Activated CD4-positive, alpha-beta T cell treated with anti-CD3 and anti-CD28 coated beads, Interleukin-2, Interleukin-6, amounts not matched to agents 100 ng/mL and 50 ng/mL, durations not matched to agents 16 hours and 8 hours (primary cell): ENCODE data around the gene SAPCD2.

Experiments used
- DNase-seq: peaks from one replicate; pipeline ENCODE4 v3.0.0-alpha.2; 2020

Gene SAPCD2

GRCh38 chr9:137030538-137031527 is 39.5 kb downstream of the SAPCD2 start:
- peak; percentile 91 for DNase-seq

DNA sequence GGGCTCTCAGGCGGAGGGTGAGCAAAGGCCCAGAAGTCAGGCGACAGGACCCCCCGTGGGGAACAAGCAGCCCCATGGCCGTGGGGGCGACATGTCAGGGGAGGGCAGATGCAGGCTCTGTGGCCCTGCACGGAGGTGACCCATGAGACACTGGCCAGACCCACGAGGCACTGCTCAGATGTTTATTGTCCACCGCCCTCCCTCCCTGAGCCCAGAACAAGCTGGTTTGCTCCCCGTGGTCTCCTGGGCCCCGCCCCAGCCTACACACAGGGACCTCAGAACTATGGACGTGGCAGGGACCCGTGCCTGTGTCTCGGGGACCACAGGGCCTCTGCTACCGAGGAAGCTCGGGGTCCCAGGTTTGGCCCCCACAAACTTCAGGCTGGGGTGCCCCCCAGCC is 40.4 kb downstream of the SAPCD2 start:
- DNase-seq, result peak; percentile 54

DNA sequence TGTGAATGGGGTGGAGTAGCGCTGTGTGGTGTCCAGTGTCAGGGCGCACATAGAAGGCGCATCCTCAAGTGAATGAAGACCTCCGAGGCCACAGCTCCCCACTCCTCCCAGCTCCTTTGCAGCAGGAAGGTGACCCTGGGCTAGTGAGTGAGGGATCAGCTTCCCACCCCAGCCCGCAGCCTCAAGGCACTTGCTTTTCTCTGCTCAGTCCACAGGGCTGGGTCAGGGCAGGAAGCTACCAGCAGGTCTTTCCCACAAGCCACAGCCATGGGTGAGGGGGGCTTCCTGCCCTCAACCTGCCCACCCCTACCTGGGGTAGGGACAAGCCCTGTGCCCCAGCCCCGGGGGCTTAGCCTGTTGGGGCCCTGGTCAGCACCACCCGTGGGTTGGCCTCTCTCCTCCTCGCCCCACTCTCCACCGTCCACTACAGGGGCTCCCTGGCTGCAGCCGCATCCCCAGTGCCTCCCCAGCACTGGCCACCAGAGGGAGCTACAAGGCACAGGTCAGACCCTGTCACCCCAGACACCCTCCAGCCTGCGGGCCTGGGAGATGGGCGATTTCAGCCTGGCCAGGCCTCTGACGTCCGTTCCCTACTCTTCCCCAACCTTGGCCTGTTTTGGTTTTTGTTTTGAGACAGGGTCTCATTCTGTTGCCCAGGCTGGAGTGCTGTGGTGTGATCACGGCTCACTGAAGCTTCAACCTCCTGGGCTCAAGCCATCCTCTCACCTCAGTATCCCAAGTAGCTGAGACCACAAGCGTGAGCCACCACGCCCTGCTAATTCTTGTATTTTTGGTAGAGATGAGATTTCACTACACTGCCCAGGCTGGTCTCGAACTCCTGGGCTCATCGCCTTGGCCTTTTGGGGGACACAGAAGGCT is 41.1 kb downstream of the SAPCD2 start:
- peak; percentile 92 for DNase-seq

GRCh38 chr9:137028263-137029057 is 41.9 kb downstream of the SAPCD2 start:
- DNase-seq, result peak; percentile 89

DNA sequence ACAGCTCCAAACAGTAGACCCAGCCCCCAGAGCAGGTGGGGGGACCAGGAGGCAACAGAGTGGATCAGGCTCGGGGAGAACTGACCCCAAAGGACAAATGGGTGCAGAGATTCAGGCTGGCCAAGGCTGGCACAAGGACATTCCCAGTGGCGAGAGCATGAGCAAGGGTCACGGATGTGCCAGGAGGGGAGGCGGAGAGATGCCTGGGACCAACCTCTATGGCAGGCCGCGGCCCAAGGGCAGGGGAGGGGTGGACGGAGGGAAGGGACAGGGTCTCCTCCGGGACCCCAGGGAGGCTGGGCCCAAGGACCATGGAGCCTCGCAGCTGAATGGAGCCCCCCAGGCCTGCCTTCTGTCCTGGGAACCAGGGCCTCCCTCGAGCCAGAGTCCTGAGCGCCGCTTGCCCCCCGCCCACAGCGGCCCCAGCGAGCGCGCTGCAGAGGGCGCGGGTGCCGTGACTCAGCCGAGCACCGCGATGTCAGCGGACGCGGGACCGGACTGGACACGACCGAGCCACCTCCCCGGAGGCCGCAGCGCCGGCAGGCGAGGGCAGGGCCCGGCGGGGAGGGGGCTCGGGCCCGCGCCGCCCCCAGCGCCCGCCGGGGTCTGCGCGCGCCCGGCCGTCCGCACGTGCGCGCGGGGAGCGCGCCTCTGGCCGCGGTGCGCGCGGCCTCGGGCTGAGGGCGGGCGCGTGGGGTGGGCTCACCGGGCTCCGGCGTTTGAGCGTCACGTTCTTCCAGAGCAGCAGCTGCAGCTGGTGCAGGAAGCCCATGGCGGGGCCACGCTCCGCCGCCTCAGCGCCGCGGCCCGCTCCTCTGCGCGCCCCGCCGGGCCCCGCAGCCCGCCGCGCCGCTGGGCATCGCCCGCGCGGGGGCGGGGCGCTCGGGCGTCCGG is 42.7 kb downstream of the SAPCD2 start, which contains the start of gene ABCA2:
TSS of gene ABCA2 (minus strand) at position 869 of the 894 bp plus-strand sequence. CDS start at position 772, 97 bp downstream.
- no peak for DNase-seq

GRCh38 chr9:137026828-137027227 is 43.5 kb downstream of the SAPCD2 start:
- DNase-seq, result no peak

DNA sequence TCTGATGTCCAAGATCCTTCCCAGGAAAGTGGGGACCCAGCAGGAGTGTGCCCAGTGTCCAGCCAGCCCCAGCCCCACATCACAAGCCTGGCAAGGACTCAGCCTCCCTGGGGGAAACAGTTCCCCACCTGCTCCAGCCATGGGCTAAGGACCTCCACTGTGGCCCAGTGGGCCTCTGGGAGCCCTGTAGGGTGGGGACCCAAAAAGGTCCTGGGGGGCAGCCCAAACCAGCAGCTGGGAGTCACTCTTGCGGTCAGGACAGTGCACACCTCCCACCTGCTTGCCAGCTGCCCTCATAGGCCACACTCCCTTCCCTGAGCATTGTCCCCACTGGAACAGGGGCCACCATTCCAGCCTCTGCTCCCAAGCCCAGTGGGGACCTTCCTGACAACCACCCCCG is 44.0 kb downstream of the SAPCD2 start:
- DNase-seq, result no peak

DNA sequence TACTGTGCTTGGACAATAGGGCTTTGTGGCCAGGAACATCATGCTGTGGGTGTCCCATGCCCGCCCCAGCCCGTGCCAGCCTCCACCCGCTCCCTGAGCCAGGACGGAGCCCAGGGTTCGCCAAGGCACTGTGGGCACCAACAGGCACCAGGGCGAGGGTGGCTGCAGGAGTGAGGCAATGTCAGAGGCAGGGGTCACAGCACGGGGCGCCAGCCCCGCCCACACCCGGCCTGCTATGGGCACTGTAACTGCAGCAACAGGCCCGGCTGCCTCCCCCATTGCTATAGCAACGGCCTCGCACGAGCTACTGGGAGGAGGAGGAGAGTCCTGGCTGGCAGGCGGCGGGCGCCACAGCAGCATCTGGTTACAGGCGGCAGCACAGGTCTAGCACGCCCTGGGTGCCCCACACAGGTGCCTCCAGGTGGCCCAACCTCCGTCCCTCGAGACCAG is 44.8 kb downstream of the SAPCD2 start:
- no peak for DNase-seq

- no peak for DNase-seq
Measured at GRCh38 chr9:137023583-137023991, 46.8 kb downstream of the SAPCD2 start.

DNA sequence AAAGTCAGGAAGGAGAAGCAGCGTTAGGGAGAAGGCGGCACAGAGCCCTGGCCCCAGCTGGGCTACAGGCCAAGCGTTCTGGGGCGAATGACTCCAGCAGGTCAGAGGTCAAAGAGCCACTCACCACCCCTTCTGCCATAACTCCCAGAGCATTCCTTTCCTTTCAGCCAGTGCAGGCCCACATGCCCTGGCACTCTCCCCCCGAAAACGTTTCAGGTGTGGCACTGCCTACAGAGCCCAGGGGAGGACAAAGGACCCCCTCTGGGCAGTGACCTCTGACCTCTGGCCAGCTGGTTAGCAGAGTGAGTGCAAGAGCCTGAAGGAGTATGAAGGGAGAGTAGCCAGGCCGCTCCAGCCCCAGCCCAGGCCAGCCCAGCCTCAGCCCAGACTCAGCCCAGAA is 47.2 kb downstream of the SAPCD2 start:
- no peak for DNase-seq

- no peak for DNase-seq
Measured at GRCh38 chr9:137022662-137023008, 47.7 kb downstream of the SAPCD2 start.

DNA sequence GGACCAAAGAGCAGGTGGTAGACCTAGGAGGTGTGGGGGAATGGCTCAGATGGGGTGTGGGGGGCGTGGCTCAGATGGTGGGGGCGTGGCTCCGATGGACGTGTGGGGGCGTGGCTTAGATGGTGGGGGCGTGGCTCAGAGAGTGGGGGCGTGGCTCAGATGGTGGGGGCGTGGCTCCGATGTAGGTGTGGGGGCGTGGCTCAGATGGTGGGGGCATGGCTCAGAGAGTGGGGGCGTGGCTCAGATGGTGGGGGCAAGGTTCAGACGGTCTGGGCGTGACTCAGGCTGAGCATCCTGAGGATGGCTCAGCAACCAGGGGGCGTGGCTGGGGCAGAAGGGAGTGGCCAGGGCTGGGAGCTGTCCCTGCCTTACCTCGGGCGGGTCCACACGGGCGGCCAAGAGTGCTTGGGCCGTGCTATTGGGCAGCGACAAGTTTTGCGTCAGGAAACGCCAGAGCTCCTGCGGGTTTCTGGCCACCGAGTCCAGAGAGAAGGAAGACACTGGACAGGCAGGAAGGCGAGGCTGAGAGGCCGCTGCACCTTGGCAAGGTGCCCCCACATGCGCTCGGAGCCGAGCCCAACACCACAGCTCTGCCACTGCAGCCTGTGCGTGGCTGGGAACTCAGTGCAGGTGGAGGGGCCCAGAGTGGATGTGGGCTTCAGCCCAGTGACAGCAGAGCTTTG is 48.2 kb downstream of the SAPCD2 start:
- peak; percentile 87 for DNase-seq

DNA sequence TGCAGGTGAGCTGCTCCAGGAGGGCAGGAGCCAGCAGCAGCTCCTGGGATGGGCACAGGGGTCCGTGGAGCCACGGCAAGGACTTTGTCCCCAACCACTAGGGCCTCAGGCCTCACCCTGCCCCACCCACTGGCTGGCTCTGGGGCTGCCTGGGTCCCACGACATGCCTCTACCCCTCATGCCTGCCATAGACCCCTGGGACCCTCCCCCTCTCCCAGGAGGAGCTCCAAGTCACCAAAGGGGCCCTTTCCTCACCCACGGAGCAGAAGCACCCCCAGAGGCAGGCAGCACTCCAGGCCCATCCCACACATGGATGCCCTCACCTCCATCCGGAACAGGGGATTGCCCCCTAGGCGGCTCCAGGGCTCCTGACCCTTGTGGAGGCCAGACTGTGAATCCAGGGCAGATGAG is 48.8 kb downstream of the SAPCD2 start:
- no peak for DNase-seq

DNA sequence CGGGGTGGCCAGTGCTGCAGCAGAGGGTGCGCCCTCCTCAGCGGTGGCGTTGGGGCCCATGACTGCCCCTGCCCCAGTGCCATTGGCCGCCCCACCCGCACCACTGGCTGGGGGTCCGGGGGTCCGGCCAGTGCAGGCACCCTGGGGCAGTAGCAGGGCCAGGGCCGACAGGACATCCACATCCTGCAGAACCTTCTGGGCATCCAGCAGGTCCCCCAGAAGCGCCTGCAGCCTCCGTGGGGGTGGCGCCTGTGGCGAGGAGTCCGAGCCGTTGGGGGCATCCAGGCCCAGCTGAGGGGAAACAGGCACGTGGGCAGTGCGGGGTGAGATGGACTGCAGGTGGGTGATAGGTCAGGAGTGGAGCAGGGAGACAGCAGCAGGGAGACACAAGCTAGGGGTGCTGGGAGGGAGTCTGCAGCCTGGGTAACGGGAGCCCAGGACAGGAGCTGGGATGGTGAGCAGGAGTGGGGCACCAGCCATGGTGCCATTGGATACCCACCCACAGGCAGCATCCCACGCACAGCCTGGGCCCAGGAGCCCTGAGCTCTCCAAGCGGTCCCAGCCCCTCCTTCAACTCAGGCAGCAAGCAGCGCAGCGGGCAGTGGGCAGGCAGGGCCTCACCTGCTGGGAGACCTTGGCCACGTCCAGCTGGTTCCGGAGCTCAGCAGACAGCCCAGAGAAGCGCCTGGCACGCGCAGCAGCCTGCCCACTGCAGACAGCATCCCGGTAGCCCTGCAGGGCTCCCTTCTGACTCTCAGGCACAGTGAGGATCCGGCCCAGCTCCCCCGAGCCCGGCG is 49.4 kb downstream of the SAPCD2 start:
- DNase-seq, result no peak

DNA sequence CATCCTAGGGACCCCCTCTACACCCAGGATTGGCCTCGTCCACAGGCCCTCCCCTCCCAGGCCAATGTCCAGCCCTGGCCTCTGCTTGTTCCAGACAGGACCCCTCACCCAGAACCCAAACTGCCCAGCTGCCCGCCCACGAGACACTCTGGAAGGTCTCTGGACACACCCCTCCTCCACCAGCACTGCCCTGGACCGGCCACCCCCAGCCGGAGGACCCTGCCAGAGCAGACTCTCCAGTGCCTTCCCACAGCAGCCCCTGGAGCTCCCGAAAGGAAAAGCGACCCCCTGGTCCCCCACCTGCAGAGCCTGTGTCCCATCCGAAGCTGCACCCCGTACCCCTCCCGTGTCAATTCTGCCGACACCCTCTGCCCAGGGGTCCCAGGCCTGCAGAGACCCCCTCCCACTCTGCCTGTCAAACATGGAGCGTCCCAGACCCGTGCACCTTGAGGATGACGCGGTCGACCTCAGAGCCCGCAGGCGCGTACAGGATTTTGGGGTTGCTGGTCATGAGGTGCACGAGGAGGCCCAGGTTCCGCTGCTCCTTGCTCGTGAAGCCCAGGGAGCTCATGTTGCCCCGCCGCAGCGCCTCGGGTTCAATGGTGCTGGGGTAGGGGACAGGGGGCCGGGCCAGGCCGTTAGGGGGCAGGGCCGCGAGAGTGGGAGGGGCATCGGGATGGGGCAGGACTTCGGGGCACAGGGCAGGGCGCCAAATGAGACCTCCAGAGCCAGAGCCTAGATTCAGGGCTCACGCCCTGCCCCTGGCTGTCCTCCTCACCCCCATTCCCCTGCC is 50.3 kb downstream of the SAPCD2 start:
- no peak for DNase-seq

DNA sequence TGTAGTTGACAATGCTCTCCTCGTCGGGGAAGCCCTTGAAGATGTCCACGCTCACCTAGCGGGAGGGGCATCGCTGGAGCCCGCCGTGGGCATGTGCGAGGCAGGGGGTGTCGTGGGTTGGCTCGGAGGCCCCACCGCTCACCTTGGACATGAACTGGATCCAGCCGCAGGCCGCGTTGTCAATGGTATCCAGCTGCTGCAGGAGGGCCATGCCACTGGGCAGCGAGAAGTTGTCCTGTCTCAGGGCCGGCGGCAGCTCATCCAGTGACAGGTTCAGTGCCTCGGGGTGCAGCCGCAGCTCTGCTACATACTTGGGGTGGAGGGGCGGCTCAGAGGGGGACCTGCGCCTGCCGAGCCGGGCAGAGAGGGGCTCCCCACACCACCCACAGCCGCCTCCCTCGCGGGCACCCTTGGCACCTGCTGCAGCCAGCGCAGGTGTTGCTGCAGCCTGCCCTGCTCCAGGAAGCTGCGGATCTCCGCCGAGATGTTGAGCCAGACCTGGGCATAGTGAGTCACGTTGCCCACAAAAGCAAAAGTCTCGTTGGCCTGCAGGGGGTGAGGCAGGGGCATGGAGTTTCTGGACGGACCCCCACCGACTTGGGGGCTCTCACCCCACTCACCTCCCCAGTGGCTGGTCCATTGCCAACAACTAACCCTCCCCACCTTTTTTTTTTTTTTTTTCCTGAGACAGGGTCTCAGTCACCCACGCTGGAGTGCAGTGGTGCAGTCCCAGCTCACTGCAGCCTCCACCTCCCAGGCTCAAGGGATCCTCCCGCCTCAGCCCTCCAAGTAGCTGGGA is 51.4 kb downstream of the SAPCD2 start:
- no peak for DNase-seq

GRCh38 chr9:137017791-137018497 is 52.4 kb downstream of the SAPCD2 start:
- DNase-seq, result no peak

DNA sequence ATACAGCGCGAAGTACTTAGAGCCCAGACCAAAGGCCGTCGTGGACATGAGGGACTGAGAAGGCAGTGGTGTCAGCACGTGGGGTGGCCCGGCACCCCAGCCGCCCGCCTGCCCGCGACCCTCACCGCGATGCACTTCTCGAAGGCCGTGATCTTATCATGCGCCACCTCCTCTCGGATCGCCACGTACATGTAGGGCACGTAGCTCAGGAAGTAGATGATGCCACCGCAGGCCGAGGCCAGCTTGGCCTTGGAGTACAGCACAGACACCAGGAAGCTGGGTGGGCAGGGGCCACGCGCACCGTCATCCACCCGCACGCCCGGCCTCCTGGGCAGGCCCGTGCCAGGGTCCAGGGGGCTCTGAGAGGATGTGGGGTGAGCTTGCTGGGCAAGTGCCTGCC is 53.3 kb downstream of the SAPCD2 start:
- DNase-seq, result no peak
